Tibial artery (tissue), 4 donors: Measurements from ENCODE around the gene YWHAH.
A peak's percentile ranks its signal among the peaks of the same experiment; 100 is the strongest.

Source experiments
- DNase-seq, 2 donors: peaks; one replicate each; pipeline ENCODE4 v3.0.0-alpha.2; 2019
- H3K27ac ChIP-seq, 2 donors: fragments of 200-600 bp; sonication (generic) in 1 of 2; 1 replicate in 1 of 2; 2 replicates in 1 of 2; pipeline ENCODE4 v1.5.1; 2018 to 2019; ENCODE audit warnings: mild to moderate bottlenecking in 1 of 2
- H3K27me3 ChIP-seq, 2 donors: fragments of 200-600 bp; sonication (generic) in 1 of 2; one replicate each; pipeline versions ENCODE4 v1.5.1 to v1.6.0; 2016 to 2019
- H3K36me3 ChIP-seq, 3 donors: fragments of 200-600 bp; sonication (generic) in 2 of 3; one replicate each; pipeline ENCODE4 v1.5.1; 2016 to 2019; ENCODE audit warnings: mild to moderate bottlenecking in 2 of 3
- H3K4me1 ChIP-seq, 4 donors: fragments of 200-600 bp; sonication (generic) in 2 of 4; 1 replicate in 3 of 4; 2 replicates in 1 of 4; pipeline ENCODE4 v1.5.1; 2016 to 2019
- H3K4me3 ChIP-seq, 2 donors: fragments of 200-600 bp; sonication (generic) in 1 of 2; 1 replicate in 1 of 2; 2 replicates in 1 of 2; pipeline ENCODE4 v1.5.1; 2018 to 2019; ENCODE audit warnings: mild to moderate bottlenecking in 2 of 2
- H3K9me3 ChIP-seq, 3 donors: fragments of 200-600 bp; sonication (generic) in 1 of 3; one replicate each; pipeline ENCODE4 v1.5.1; 2016 to 2019
- CTCF ChIP-seq, 2 experiments: fragments of 200-600 bp in 1 of 2; fragments of 450-650 bp in 1 of 2; IDR thresholded peaks; one replicate each; pipeline ENCODE4 v1.5.1; 2017 to 2019; ENCODE audit warnings: antibody characterized with exemption in 2 of 2, mild to moderate bottlenecking in 1 of 2, moderate library complexity in 1 of 2
- intact Hi-C: fragments of 100-400 bp; cut with DNase I; formaldehyde crosslinking; loops from one replicate; pipeline ENCODE4 v1.15.0; 2023; ENCODE audit warnings: low total_unique reads

Gene YWHAH

GRCh38 chr22:31962387-31963125 is 18.2 kb downstream of the YWHAH start:
- H3K27ac ChIP-seq, result no peak overlapping the region
- no peak for TF ChIP-seq CTCF (IDR thresholded peaks at IDR 0.05)
- no peaks in the 10 kb centered on the region for H3K27me3 ChIP-seq
- no peaks in the 10 kb centered on the region for H3K4me1 ChIP-seq
- H3K4me3 ChIP-seq, result no peak overlapping the region
- H3K9me3 ChIP-seq, result no peaks in the 10 kb centered on the region
- intact Hi-C loops, result no loop called here
- peaks cover 12 to 15% (median 14%) of the 10 kb centered on the region in 3 donors for H3K36me3 ChIP-seq
- DNase-seq, result no peak

GRCh38 chr22:31968022-31968421 is 23.7 kb downstream of the YWHAH start:
- no peaks in the 10 kb centered on the region for H3K27me3 ChIP-seq
- no peaks in the 10 kb centered on the region for H3K36me3 ChIP-seq
- no peaks in the 10 kb centered on the region for H3K9me3 ChIP-seq
- no peak for DNase-seq
- no peak overlapping the region for H3K27ac ChIP-seq
- intact Hi-C loops, result no loop called here
- no peak for TF ChIP-seq CTCF (IDR thresholded peaks at IDR 0.05)
- H3K4me3 ChIP-seq, result no peak overlapping the region
- peaks cover 0 to 11% (median 9%) of the 10 kb centered on the region in 4 donors for H3K4me1 ChIP-seq

GRCh38 chr22:31969789-31970489 is 25.6 kb downstream of the YWHAH start:
- intact Hi-C loops, result loop anchor here (10.0 kb wide), 2 partner anchors 95 to 295 kb away; no protein-coding TSS in a partner anchor
- Histone ChIP-seq H3K4me3 (peak overlapping the region; percentile 30 to 55), H3K36me3 (no peaks in the 10 kb centered on the region), H3K27ac (no peak overlapping the region), H3K9me3 (no peaks in the 10 kb centered on the region), H3K27me3 (no peaks in the 10 kb centered on the region), H3K4me1 (peaks cover 0 to 11% (median 9%) of the 10 kb centered on the region in 4 donors)
- peak; percentile 41 to 74 for DNase-seq
- TF ChIP-seq CTCF (IDR thresholded peaks at IDR 0.05), result peak; percentile 33 to 45

- Histone ChIP-seq H3K36me3 (no peaks in the 10 kb centered on the region), H3K27ac (peak overlapping the region; percentile 36 to 44), H3K4me1 (peaks cover 0 to 11% (median 9%) of the 10 kb centered on the region in 4 donors), H3K4me3 (peak overlapping the region; percentile 30 to 55), H3K9me3 (no peaks in the 10 kb centered on the region), H3K27me3 (no peaks in the 10 kb centered on the region)
- TF ChIP-seq CTCF (IDR thresholded peaks at IDR 0.05), result peak; percentile 80 to 97
- intact Hi-C loops, result loop anchor here (10.0 kb wide), 2 partner anchors 96 to 294 kb away; no protein-coding TSS in a partner anchor
- DNase-seq, result peak; percentile 67 to 87
Observed at GRCh38 chr22:31970490-31971444, 26.4 kb downstream of the YWHAH start.

DNA sequence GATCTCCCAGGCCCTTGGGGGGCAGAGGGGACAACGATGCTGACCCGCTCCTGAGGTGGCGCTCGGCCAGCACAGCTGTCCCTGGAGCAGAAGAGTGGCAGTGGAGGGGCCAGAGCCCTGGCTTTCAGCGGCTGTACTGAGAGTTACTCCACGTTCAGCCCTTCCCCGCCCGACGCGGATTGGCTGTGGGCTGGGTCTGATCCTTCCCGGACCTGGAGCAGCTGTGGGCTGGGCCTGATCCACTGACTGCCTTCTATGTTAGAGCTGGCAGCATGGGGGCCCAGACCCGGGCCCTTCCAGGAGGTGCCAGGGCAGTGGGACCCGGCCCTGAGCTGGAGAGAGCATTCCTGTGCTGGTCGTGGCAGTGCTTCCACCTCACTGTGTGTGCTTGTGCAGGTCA is 27.8 kb downstream of the YWHAH start:
- no peaks in the 10 kb centered on the region for H3K27me3 ChIP-seq
- H3K4me1 ChIP-seq, result peaks cover 0 to 11% (median 9%) of the 10 kb centered on the region in 4 donors
- no peak for TF ChIP-seq CTCF (IDR thresholded peaks at IDR 0.05)
- H3K4me3 ChIP-seq, result no peak overlapping the region
- DNase-seq, result no peak
- intact Hi-C loops, result loop anchor here (10.0 kb wide), 2 partner anchors 97 to 293 kb away; no protein-coding TSS in a partner anchor
- H3K9me3 ChIP-seq, result no peaks in the 10 kb centered on the region
- no peaks in the 10 kb centered on the region for H3K36me3 ChIP-seq
- H3K27ac ChIP-seq, result no peak overlapping the region
